IMR-90 (cell line): ENCODE measurements around the gene P3H1. TPM values are rescaled to one million over a fixed set of nuclear protein-coding genes. Genes with fewer than 3 reads are reported as not detected.

Experiments used
- ATAC-seq: fragments of 200-7000 bp; cut with Tn5 transposase; 2 replicates; pipeline ENCODE4 v1.9.1; 2020; ENCODE audit warnings: low read depth, mild to moderate bottlenecking, moderate library complexity
- Bru-seq: library from RNA; stranded (reverse); fragments of 400-500 nt; gene quantifications from one replicate; lab custom pipeline; 2021; lab: Mats Ljungman, UMichigan
- BruChase-seq, 2 experiments: library from RNA; stranded (reverse); fragments of 400-500 nt; gene quantifications; one replicate each; lab custom pipeline; 2021; lab: Mats Ljungman, UMichigan
- BruUV-seq: library from RNA; stranded (reverse); fragments of 400-500 nt; replicated peaks from 2 replicates; lab custom pipeline; 2021; lab: Mats Ljungman, UMichigan
- CTCF ChIA-PET: fragments of 300-600 bp; formaldehyde crosslinking; extraction: SDS; loops from one replicate; lab custom pipeline; 2021; ENCODE audit warnings: antibody characterized with exemption; lab: Yijun Ruan, JAX
- POLR2A ChIA-PET: fragments of 300-600 bp; sonication (Branson Sonifier 250); formaldehyde crosslinking; loops from one replicate; lab custom pipeline; 2022; ENCODE audit warnings: antibody characterized with exemption; ENCODE audit not compliant: unreplicated experiment; lab: Charles Lee
- DNase-seq: peaks from one replicate; pipeline ENCODE4 v3.0.0; 2013
- H2AFZ ChIP-seq: replicated peaks from 2 replicates; pipeline ENCODE3; 2013; ENCODE audit warnings: low read length, mild to moderate bottlenecking; ENCODE audit not compliant: poor library complexity
- H2AK5ac ChIP-seq: 2 replicates; pipeline ENCODE4 v1.6.1; 2013; ENCODE audit warnings: low read depth, low read length, inconsistent platforms
- H2AK9ac ChIP-seq: replicated peaks from 2 replicates; pipeline ENCODE3; 2013; ENCODE audit warnings: mild to moderate bottlenecking, low read depth, low read length, moderate library complexity; ENCODE audit not compliant: poor library complexity
- H2BK120ac ChIP-seq: 2 replicates; pipeline ENCODE4 v1.6.1; 2013; ENCODE audit warnings: low read depth, low read length, inconsistent platforms
- H2BK15ac ChIP-seq: 3 replicates; pipeline ENCODE4 v1.6.1; 2013; ENCODE audit warnings: low read depth, low read length, inconsistent platforms
- H2BK20ac ChIP-seq: 2 replicates; pipeline ENCODE4 v1.6.1; 2013; ENCODE audit warnings: low read depth, mild to moderate bottlenecking, inconsistent platforms, low read length, moderate library complexity
- H2BK5ac ChIP-seq: 2 replicates; pipeline ENCODE4 v1.6.1; 2013; ENCODE audit warnings: mild to moderate bottlenecking, low read depth, low read length, inconsistent platforms; ENCODE audit not compliant: poor library complexity, severe bottlenecking
- H3K14ac ChIP-seq: replicated peaks from 2 replicates; pipeline ENCODE4 v1.6.1; 2013; ENCODE audit warnings: low read depth, low read length, inconsistent platforms
- H3K18ac ChIP-seq: 2 replicates; pipeline ENCODE4 v1.6.1; 2013; ENCODE audit warnings: low read depth, low read length, control low read depth
- H3K23ac ChIP-seq: 2 replicates; pipeline ENCODE4 v1.6.1; 2013; ENCODE audit warnings: low read depth, low read length, inconsistent platforms
- H3K27ac ChIP-seq: 2 replicates; pipeline ENCODE4 v1.5.1; 2013; ENCODE audit warnings: mild to moderate bottlenecking, control low read depth, low read length; ENCODE audit not compliant: insufficient read depth
- H3K27me3 ChIP-seq: 2 replicates; pipeline ENCODE4 v1.6.1; 2013; ENCODE audit warnings: low read length; ENCODE audit not compliant: control insufficient read depth, insufficient read depth
- H3K36me3 ChIP-seq: 2 replicates; pipeline ENCODE4 v1.6.1; 2013; ENCODE audit warnings: low read length, mixed read lengths; ENCODE audit not compliant: control insufficient read depth, insufficient read depth
- H3K4ac ChIP-seq: 2 replicates; pipeline ENCODE4 v1.6.1; 2013; ENCODE audit warnings: low read depth, low read length, inconsistent platforms
- H3K4me1 ChIP-seq: 2 replicates; pipeline ENCODE4 v1.6.1; 2013; ENCODE audit warnings: low read length, mixed read lengths; ENCODE audit not compliant: control insufficient read depth, insufficient read depth
- H3K4me2 ChIP-seq: 2 replicates; pipeline ENCODE4 v1.6.1; 2013; ENCODE audit warnings: low read depth, mild to moderate bottlenecking, control low read depth, low read length, moderate library complexity
- H3K4me3 ChIP-seq: 2 replicates; pipeline ENCODE4 v1.5.1; 2013; ENCODE audit warnings: low read depth, mild to moderate bottlenecking, control low read depth, low read length, moderate library complexity; ENCODE audit not compliant: insufficient read depth
- H3K56ac ChIP-seq: 2 replicates; pipeline ENCODE4 v1.6.1; 2013; ENCODE audit warnings: low read length, inconsistent platforms; ENCODE audit not compliant: insufficient read depth; ENCODE audit errors: extremely low read depth
- H3K79me1 ChIP-seq, 2 experiments: 2 replicates each; pipeline ENCODE4 v1.6.1; 2013; ENCODE audit warnings: low read length in 2 of 2, inconsistent platforms in 1 of 2, low read depth in 1 of 2
- H3K9ac ChIP-seq: 2 replicates; pipeline ENCODE4 v1.6.1; 2013; ENCODE audit warnings: low read depth, low read length, control low read depth
- H3K9me1 ChIP-seq: 2 replicates; pipeline ENCODE4 v1.6.1; 2013; ENCODE audit warnings: low read length, inconsistent platforms; ENCODE audit not compliant: insufficient read depth
- H3K9me3 ChIP-seq: 2 replicates; pipeline ENCODE4 v1.6.1; 2013; ENCODE audit warnings: low read length; ENCODE audit not compliant: control insufficient read depth, insufficient read depth
- H4K20me1 ChIP-seq: 2 replicates; pipeline ENCODE4 v1.6.1; 2013; ENCODE audit warnings: low read length, inconsistent platforms; ENCODE audit not compliant: insufficient read depth
- H4K5ac ChIP-seq: 2 replicates; pipeline ENCODE4 v1.6.1; 2013; ENCODE audit warnings: mild to moderate bottlenecking, low read depth, low read length, control low read depth
- H4K8ac ChIP-seq, 2 experiments: 2 replicates each; pipeline ENCODE4 v1.6.1; 2013; ENCODE audit warnings: low read depth in 2 of 2, low read length in 2 of 2, control low read depth in 1 of 2, inconsistent platforms in 1 of 2
- H4K91ac ChIP-seq: 2 replicates; pipeline ENCODE4 v1.6.1; 2013; ENCODE audit warnings: low read depth, low read length, inconsistent platforms; ENCODE audit not compliant: insufficient read depth
- MAZ ChIP-seq: IDR thresholded peaks from 2 replicates; pipeline ENCODE4 v1.6.1; 2012; ENCODE audit warnings: low read depth, mild to moderate bottlenecking, low read length, improper control_type of control experiment, moderate library complexity, borderline replicate concordance
- POLR2A ChIP-seq: IDR thresholded peaks from 2 replicates; pipeline ENCODE4 v1.6.1; 2012; ENCODE audit warnings: mild to moderate bottlenecking, low read depth, low read length
- SMC3 ChIP-seq: fragments of 150-350 bp; IDR thresholded peaks from 2 replicates; pipeline ENCODE4 v1.6.1; 2016; ENCODE audit warnings: low read depth, mild to moderate bottlenecking, antibody characterized with exemption, low read length, moderate library complexity
- USF2 ChIP-seq: fragments of 150-350 bp; IDR thresholded peaks from 2 replicates; pipeline ENCODE4 v1.6.1; 2017; ENCODE audit warnings: mild to moderate bottlenecking, antibody characterized with exemption, low read length, low read depth
- WGBS, 2 experiments: methylation state at CpG; one replicate each; pipeline versions ENCODE4 v1.1.5 to v1.1.7; 2013; ENCODE audit warnings: missing lambda C conversion rate in 2 of 2; ENCODE audit not compliant: insufficient read length in 1 of 2; ENCODE audit errors: extremely low coverage in 2 of 2; 5-methylcytosine and 5-hydroxymethylcytosine counted together
- dilution Hi-C: fragments of 300-500 bp; cut with HindIII; formaldehyde crosslinking; loops from one replicate; pipeline ENCODE4 v1.14.3; 2018; ENCODE audit warnings: low sequenced_read_pairs; ENCODE audit not compliant: unreplicated experiment
- in situ Hi-C: fragments of 300-500 bp; cut with MboI; formaldehyde crosslinking; loops from 3 replicates; pipeline ENCODE4 v1.14.3; 2019; ENCODE audit warnings: low sequenced_read_pairs, inconsistent platforms, mixed read lengths
- intact Hi-C: fragments of 100-400 bp; cut with micrococcal nuclease; formaldehyde crosslinking; loops from 2 replicates; pipeline ENCODE4 v1.10.0; 2022
- long read RNA-seq: library from polyadenylated mRNA; unstranded; transcript quantifications from one replicate; pipeline ENCODE4 v2.0.0, GENCODE V29; 2021; ENCODE audit not compliant: unreplicated experiment
- polyA plus RNA-seq, 3 experiments: library from polyadenylated mRNA; depleted of rRNA; stranded (reverse); fragments of >200 nt; gene quantifications; 2 replicates each; pipeline ENCODE4 v1.2.3, GENCODE V29; 2012; ENCODE audit warnings: low replicate concordance in 1 of 3
- total RNA-seq: library from RNA; depleted of rRNA; stranded (reverse); fragments of >200 nt; gene quantifications from 2 replicates; pipeline ENCODE4 v1.2.3, GENCODE V29; 2012; rRNA removed

The P3H1 gene, protein sequence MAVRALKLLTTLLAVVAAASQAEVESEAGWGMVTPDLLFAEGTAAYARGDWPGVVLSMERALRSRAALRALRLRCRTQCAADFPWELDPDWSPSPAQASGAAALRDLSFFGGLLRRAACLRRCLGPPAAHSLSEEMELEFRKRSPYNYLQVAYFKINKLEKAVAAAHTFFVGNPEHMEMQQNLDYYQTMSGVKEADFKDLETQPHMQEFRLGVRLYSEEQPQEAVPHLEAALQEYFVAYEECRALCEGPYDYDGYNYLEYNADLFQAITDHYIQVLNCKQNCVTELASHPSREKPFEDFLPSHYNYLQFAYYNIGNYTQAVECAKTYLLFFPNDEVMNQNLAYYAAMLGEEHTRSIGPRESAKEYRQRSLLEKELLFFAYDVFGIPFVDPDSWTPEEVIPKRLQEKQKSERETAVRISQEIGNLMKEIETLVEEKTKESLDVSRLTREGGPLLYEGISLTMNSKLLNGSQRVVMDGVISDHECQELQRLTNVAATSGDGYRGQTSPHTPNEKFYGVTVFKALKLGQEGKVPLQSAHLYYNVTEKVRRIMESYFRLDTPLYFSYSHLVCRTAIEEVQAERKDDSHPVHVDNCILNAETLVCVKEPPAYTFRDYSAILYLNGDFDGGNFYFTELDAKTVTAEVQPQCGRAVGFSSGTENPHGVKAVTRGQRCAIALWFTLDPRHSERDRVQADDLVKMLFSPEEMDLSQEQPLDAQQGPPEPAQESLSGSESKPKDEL
- total RNA-seq (85.3 and 108 TPM in 2 replicates), polyA plus RNA-seq (2012; rRNA removed) (210 and 236 TPM in 2 replicates), Bru-seq, nascent RNA (percentile 81 among the genes with signal in this experiment), BruChase-seq, experiment 1, labeled RNA remaining after a 6-hour chase (percentile 83 among the genes with signal in this experiment), BruChase-seq, experiment 2, labeled RNA remaining after a 2-hour chase (percentile 83 among the genes with signal in this experiment)
- 179 and 195 TPM in 2 replicates for polyA plus RNA-seq (2012; cell fraction: cytosol; rRNA removed)
- 280 and 570 TPM in 2 replicates for polyA plus RNA-seq (2012; cell fraction: nucleus; rRNA removed; ENCODE audit: low replicate concordance)
- long read RNA-seq, transcript P3H1-204 (15 exons, 2,705 nt): minor isoform, 43 of 407 reads
- long read RNA-seq, transcript P3H1-202 (15 exons, 2,585 nt): major isoform, 282 of 407 reads
- long read RNA-seq, transcript P3H1-207 (14 exons, 2,726 nt): minor isoform, 9 of 407 reads
- long read RNA-seq, partial matches to known transcripts: 26 of 407 reads
- long read RNA-seq, other reads (novel, unspliced or antisense): 44 of 407 reads

- Histone ChIP-seq H4K5ac (peak within 1 kb of the TSS; percentile 29), H3K18ac (peak within 1 kb of the TSS; percentile 40; the same call in 1 of the 2 replicates), H3K4me2 (peak within 1 kb of the TSS; percentile 99), H4K8ac (peak within 1 kb of the TSS; percentile 61 to 77; a peak in 3 of 4 replicates), H4K91ac (peak within 1 kb of the TSS; percentile 87), H3K36me3 (peaks cover 4% of the 10 kb centered on the region), H2BK5ac (peak within 1 kb of the TSS; percentile 80), H3K9me1 (peaks cover 7% of the 10 kb centered on the region), H2BK20ac (no peak within 1 kb of the TSS), H3K56ac (peak within 1 kb of the TSS; percentile 96), H2BK120ac (peak within 1 kb of the TSS; percentile 44), H3K79me1 (peaks cover 21 to 51% of the 10 kb centered on the region in 2 experiments), H2AK9ac (peak within 1 kb of the TSS; percentile 93), H3K9ac (peak within 1 kb of the TSS; percentile 91), H2AK5ac (peak within 1 kb of the TSS; percentile 99), H3K4me3 (peak within 1 kb of the TSS; percentile 77), H3K9me3 (no peaks in the 10 kb centered on the region), H4K20me1 (peaks cover 32% of the 10 kb centered on the region), H3K4ac (peak within 1 kb of the TSS; percentile 97), H2BK15ac (0 out of 3 replicates have a peak within 1 kb of the TSS, but pooled peaks have one; percentile 31), H3K14ac (peak within 1 kb of the TSS; percentile 95), H3K27me3 (no peaks in the 10 kb centered on the region), H2AFZ (peak within 1 kb of the TSS; percentile 98), H3K4me1 (no peaks in the 10 kb centered on the region; the same call in 1 of the 2 replicates), H3K23ac (peak within 1 kb of the TSS; percentile 98), H3K27ac (peak within 1 kb of the TSS; percentile 79)
- in situ Hi-C loops (no loop called here), dilution Hi-C loops (no loop called here), intact Hi-C loops (loop anchor here (5.0 to 10.0 kb wide), 3 partner anchors 50 to 432 kb away; partner anchors contain the start of genes ERMAP, FOXJ3, SVBP and YBX1)
- peak; percentile 98 for DNase-seq
- TF ChIP-seq USF2 (0 out of 2 replicates have a peak, but pooled peaks have one; percentile 4), SMC3 (no peak), POLR2A (peak; percentile 83), MAZ (peak; percentile 40; the same call in 1 of the 2 replicates)
- 2% methylated on average over 30 of the region's 82 CpGs; no CpG with 5 or more reads in 1 of the 2 experiments for WGBS, 2 experiments
- CTCF ChIA-PET: interaction anchor here (1.2 to 1.3 kb wide), 2 partner anchors 11 to 16 kb away, joined by 4 to 5 read pairs; no protein-coding TSS in a partner anchor
- peak; percentile 92 for ATAC-seq
- TSS peak; percentile 76 for BruUV-seq
- POLR2A ChIA-PET: interaction anchor here (0.6 kb wide), 2 partner anchors 11 to 230 kb away, joined by 3 read pairs; no protein-coding TSS in a partner anchor
These were observed at the start of gene P3H1, which contains the start of gene C1orf50 for GRCh38 chr1:42766741-42767509. Gene P3H1 (minus strand): TSS chr1:42767028. CDS start chr1:42766971, 57 bp downstream. Gene C1orf50 (plus strand): TSS chr1:42767249. CDS start chr1:42767312, 63 bp downstream.
